GM11168 (cell line): ENCODE data around the gene LIAS.
"Not testable (repeated sequence)": the region's sequence is repeated elsewhere in the genome, so short reads cannot be mapped to it uniquely, and the experiment has no call there.

ENCODE experiments used
- in situ Hi-C: fragments of 300-500 bp; cut with MboI; formaldehyde crosslinking; loops from one replicate; pipeline ENCODE4 v1.12.0; 2022; ENCODE audit warnings: low sequenced_read_pairs; ENCODE audit not compliant: unreplicated experiment

LIAS gene

DNA sequence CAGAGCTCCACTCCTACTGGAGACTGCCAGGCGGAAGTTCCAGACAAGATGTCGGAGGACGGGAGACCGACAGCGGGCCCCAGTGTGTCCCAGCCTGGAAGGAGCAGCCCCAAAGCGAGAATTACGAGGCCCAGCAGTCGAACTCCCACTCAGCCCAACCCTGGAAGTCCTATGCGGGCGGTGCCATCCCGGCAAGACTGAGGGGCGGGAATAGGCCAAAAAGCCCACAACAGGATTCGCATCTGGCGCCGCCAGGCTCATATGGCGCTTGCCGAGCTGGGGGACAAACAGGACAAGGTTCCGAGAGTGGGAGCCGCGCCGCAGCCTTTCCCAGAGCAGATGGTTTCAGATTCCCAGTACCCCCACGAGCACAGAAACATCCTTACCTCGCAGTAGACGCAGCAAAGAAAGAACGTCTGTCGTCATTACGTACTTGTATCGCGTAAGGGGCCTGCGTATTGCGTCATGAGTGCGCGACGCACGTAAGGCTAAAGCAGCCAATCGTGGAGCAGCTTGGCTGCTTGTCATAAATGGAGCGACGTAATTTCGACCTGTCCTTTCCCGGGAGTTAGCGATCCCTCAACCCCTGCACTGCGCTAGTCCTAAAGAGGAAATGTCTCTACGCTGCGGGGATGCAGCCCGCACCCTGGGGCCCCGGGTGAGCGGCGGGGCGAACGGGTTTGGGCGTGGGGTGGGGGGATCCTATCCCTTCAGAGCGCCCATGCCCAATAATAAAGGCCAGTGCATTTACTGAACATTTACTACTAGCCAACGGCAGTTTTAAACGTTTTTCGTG, at the start of gene LIAS, which contains the start of gene RPL9:
LIAS (plus strand) TSS at position 552 of the 796 bp plus-strand sequence; CDS start at position 614, 62 bp downstream.
RPL9 (minus strand) TSS at position 418 of the 796 bp plus-strand sequence. CDS start 483 bp downstream, outside the sequence.
- in situ Hi-C loops = no loop called here

DNA sequence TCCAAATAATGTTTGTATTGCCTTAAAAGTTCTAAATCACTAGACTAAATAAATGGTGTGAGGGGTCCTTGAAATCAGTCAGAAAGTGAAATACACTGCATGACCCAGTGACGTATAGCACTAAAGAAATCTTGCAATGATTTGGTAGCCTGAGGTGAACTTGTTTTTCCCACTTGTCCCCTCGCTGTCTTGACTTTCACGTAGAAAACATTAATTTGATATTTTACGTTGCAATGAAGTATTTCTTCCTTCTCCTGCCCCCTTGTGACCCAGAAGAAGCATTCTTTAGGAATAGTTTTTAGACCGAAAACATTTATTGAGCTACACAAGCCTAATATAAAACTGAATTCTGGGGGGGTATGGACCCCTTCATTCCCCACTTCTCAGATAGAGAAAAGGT, 48.4 kb upstream of the LIAS start:
- in situ Hi-C loops = no loop called here

DNA sequence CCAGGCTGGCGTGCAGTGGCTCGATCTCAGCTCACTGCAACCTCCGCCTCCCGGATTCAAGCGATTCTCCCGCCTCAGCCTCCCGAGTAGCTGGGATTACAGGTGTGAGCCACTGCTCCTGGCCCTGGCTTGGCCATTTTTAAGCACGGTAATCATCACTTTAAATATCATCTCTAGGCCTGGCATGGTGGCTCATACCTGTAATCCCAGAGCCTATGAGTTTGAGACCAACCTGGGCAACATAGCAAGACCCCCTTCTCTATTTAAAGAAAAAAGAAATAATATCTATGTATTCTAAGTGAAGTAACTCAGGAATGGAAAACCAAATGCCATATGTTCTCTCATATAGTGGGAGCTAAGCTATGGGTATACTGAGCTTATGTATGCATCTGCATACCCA, 47.3 kb upstream of the LIAS start:
- in situ Hi-C loops = not testable (repeated sequence)

DNA sequence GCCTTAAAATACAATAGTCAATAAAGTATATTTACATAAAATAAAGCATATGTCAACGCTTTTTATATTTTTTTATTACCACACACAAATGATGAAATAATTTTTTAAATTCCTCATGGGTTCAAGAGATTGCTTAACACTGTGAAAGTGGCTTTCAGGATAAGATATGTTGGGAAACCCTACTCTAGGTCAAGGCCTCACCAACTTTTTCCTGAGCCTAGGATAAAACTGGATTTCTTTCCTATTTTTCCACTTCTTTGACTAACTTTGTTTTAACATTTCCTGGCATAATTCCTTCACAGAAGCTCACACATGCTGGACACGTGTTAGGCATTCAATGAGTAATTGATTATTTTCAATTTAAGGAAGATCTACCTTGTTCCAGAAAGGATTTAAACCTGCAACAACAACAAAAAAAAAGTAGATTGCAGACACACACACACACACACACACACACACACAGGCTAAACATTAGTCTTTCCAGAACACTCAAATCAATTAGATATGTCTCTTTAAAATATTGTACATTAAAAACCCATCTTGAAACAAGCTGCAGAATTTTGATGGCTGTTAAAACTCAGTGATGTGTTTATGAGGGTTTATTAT, 43.1 kb upstream of the LIAS start:
- in situ Hi-C loops = no loop called here

DNA sequence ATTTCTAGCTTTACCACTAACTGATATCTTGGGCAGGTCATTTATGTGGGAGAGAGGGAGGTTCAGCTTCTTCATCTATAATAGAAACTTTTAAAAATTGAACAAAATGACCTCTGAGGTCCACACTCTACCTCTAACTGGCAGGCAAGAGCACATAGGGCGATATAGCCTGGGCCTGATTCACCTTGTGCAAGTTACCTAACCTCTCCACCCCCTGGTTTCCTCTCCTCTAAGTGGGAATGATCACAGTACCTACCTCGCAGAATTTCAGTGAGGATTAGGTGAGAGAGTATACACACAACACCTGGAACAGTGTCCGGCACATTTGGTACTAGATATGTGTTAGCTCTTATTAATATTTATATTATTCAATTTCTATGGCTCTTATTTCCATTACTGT, 36.6 kb upstream of the LIAS start:
- in situ Hi-C loops = loop anchor here (10.0 kb wide), 1 partner anchor 257 kb away; no protein-coding TSS in a partner anchor

DNA sequence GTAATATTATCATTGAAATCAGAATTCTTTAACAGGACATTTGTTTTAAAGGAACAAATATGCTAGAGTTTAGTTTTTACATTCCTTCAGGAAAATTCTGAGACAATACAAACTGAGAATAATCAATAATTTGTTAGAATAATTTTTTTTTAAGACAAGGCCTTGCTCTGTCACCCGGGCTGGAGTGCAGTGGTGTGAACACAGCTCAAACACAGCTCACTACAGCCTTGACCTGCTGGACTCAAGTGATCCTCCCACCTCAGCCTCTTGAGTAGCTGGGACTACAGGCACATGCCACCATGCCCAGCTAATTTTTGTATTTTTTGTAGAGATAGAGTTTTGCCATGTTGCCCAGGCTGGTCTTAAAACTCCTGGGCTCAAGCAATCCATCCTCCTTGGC, 33.6 kb upstream of the LIAS start:
- in situ Hi-C loops = loop anchor here (10.0 kb wide), 1 partner anchor 260 kb away; no protein-coding TSS in a partner anchor

DNA sequence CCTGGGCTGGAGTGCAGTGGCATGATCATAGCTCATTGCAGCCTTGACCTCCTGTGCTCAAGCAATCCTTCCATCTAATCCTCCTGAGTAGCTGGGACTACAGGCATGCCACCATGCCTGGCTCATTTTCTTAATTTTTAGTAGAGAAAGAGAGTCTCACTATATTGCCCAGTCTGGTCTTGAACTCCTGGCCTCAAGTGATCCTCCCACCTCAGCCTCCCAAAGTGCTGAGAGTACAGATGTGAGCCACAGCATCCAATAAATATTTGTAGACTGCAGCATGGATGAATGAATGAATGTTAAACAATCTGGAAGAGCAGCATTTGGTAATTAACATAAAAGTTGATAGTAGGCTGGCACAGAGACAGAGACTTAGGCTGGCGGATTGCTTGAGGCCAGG, 32.1 kb upstream of the LIAS start:
- in situ Hi-C loops = loop anchor here (10.0 kb wide), 1 partner anchor 262 kb away; no protein-coding TSS in a partner anchor

DNA sequence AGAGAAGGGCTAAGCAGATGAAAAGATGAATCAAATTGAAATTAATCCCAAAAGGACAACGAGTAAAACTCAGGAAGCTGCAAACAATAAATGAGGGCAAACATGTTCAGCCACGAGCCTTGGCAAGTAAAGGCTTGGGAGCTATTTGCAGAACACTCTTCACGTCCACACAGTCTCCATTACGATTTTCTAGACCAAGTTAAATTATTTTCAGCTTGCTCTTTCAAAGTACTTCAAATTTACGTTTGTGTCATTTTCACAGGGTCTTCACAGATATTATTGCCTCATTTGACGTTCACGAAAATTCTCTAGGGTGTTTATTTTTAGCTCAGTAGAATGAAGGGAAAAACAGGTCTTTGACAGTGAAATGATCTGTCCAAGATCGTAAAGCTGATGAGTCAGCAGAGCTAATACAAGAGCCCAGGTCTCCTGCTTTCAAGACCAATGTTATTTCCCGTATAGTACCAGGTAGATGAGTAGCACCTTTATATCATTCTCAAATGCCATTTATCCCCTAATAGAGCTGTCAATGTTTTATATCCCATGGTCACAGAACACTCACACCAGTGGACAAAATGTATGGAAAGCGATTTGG, 31.2 kb upstream of the LIAS start:
- in situ Hi-C loops = loop anchor here (10.0 kb wide), 1 partner anchor 263 kb away; no protein-coding TSS in a partner anchor

DNA sequence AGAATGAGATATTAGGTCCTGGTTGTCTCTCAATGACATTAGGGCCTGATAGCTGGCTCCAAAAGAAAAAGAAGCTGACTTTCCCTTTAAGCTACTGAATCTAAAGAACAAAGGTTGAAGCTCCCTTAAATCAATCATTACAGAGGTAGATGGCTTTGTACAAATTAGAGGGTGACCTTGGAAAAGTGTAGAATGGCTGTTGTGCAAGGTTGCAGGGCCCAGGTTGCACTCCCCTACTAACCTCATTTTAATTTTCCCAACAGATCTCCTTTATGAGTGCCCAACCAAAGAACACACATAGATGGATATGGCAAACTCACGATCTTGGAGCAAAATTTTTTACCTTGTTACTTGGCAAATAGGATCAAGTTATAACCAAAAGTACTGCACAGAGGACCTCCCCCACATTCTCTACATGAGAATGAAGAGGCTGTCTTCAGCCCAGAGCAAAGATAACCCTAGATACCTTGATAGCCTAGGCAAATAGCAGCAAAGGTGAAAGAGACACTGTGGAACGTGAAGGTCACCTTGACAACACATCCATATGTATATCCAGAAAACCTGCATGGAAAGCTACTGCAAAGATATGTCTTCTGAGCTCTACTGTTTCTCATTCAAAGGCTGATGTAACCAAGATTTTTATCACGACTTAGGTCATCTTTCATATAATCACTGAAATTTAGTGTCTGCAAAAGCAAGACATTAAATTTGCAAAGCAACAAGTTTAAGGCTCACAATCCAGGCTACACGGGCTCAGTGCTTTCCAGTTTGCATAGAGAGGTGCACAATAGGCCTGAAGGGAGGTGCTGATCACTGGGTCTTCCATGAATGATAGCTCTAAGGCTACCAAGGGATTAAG, 29.2 kb upstream of the LIAS start:
- in situ Hi-C loops = loop anchor here (10.0 kb wide), 1 partner anchor 265 kb away; no protein-coding TSS in a partner anchor

DNA sequence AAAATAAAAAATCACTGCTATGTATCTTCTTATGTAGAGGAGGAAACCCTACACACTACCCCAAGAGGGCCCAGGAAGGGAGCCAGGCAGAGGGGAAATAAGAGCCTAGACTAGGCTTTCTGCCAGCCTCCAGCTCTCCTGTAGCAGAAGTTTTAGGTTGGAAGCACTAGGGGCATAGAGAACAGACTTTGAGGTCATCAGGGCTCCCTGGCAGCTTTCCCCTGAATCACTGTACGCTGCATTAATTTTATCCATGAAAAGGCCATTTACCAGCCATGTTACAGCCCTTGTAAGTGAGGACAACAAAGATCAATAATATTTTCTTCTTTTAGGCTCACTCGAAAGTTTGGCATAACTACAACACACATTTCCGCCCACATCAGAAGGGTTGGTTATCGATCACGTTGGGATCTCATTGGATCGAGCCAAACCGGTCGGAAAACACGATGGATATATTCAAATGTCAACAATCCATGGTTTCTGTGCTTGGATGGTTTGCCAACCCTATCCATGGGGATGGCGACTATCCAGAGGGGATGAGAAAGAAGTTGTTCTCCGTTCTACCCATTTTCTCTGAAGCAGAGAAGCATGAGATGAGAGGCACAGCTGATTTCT, 24.9 kb upstream of the LIAS start:
- in situ Hi-C loops = no loop called here

DNA sequence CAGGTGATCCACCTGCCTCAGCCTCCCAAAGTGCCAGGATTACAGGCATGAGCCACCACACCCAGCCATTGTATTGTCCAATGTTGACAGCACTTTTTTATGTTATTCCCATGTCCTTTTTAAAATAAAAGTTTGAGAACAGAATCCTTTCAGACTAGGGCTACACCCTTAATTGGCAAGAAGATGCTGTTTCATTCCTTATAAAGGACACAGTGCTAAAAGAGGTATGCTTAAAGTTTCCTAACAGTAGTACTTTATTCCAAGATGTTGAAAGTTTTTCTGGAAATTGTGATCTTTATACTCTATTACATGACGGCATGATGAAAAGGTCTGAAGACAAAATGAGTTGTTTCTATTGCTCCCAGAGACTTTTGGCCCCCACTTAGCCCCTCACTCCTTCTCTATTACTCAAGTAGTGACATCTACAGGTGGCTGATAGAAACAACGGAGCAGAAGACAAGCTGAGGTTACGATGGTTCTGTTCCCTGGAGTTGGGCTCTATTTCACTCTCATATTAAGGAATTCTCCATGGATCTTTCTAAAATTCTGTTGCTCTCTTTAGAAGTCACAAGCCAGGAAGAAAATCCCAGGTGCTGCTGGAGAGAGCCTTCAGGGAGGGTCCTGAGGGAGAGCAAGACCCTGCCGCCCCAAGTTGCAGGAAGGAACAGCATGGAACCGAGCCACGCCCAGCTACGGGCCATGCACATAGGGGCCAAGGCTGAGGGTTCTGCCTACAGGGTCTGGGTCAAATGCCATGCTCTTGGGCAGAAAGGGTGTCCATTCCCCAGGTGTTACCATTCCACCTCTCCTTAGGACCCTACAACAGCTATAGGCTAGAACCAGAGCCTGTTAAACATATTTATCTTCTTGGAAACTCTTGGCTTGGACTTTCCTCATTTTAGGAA, 22.9 kb upstream of the LIAS start:
- in situ Hi-C loops = no loop called here

DNA sequence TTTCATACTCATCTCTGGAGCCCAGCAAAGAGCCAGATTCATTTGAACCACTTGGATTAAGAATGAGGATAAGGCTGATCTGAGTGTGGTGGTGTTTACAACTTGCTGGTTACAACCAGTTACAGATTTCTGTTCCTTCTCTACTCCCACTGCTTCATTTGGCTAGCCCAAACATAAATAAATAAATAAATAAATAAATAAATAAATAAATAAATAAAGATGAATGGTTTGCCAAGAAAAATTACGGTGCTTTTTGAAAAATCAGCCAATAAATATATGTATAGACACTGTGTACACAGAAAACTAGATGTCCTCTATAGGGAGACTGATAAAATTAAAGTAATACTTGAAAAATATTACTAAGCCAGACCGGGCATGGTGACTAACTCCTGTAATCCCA, 17.3 kb upstream of the LIAS start:
- in situ Hi-C loops = no loop called here

DNA sequence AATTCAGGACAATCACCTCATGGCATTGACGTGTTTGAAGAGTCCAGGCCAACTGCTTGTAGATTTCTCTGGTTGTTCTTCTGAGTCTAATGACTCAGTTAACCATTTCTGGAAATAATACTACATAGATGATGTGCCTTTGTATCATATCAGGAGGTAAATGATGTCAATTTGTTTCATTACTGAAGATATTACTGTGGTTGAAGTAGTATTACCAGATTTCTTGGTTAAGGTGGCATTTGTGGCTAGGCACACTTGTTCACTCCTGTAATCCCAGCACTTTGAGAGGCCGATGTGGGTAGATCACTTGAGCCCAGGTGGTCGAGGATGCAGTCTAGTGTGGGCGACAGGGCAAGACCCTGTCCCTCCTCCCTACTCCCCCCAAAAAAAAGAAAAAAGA, 15.9 kb upstream of the LIAS start:
- in situ Hi-C loops = no loop called here

DNA sequence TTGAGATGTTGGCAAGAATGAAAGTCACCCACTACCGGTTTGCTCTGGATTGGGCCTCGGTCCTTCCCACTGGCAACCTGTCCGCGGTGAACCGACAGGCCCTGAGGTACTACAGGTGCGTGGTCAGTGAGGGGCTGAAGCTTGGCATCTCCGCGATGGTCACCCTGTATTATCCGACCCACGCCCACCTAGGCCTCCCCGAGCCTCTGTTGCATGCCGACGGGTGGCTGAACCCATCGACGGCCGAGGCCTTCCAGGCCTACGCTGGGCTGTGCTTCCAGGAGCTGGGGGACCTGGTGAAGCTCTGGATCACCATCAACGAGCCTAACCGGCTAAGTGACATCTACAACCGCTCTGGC, 12.4 kb upstream of the LIAS start:
- in situ Hi-C loops = no loop called here

DNA sequence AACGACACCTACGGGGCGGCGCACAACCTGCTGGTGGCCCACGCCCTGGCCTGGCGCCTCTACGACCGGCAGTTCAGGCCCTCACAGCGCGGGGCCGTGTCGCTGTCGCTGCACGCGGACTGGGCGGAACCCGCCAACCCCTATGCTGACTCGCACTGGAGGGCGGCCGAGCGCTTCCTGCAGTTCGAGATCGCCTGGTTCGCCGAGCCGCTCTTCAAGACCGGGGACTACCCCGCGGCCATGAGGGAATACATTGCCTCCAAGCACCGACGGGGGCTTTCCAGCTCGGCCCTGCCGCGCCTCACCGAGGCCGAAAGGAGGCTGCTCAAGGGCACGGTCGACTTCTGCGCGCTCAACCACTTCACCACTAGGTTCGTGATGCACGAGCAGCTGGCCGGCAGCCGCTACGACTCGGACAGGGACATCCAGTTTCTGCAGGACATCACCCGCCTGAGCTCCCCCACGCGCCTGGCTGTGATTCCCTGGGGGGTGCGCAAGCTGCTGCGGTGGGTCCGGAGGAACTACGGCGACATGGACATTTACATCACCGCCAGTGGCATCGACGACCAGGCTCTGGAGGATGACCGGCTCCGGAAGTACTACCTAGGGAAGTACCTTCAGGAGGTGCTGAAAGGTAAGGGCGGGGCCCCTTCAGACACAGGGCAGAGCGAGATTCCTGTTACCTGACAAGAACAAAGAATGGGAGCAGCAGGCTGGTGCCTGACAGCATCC, 11.8 kb upstream of the LIAS start:
- in situ Hi-C loops = no loop called here

DNA sequence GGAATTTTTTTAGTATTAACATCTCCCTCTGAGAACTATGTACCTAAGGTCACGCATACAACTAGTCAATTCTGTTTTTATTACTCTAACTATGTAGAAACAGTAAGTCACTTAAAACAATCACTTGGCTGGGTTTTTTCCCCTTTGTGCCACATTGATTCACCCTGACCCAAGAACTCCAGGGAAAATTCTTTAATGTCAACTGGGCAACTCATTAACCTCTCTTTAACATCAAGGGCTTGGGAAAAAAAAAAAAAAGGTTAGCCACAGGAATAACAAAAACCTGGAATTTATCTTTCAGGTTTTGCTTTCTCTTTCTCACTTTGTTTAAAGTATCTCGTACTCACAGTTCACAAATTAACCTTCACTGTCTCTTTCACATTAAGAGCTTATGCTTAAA, 8.2 kb upstream of the LIAS start:
- in situ Hi-C loops = no loop called here

DNA sequence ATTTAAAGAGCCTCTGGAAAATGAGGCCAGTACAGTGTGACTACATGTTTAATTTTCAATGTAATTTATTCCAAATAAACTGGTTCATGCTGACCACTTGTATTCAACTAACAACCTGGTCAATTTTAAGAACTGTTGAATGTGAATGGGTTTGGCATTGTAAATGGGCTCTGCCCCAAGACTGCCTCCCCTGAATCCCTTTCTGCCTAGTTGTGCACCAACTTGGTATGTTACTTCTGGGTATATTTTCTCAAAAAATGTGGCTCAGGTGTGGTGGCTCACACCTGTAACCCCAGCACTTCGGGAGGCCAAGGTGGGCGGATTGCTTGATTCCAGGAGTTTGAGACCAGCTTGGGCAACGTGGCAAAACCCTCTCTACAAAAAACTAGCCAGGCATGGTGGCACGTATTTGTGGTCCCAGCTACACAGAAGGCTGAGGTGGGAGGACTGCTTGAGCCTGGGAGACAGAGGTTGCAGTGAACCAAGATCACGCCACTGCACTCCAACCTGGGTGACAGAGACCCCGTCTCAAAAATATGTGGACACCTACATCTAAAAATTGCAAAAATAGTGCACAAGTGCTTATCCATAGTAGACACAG, 7.3 kb upstream of the LIAS start:
- in situ Hi-C loops = no loop called here
